Measurements from ENCODE around the gene RBCK1. TPM values are rescaled to one million over a fixed set of nuclear protein-coding genes. Genes with fewer than 3 reads are reported as not detected.
"Not testable (repeated sequence)": the region's sequence is repeated elsewhere in the genome, so short reads cannot be mapped to it uniquely, and the experiment has no call there.

RBCK1 gene
- total RNA-seq, 2 donors from 2014 or later: 81.9 to 84.0 TPM

DNA sequence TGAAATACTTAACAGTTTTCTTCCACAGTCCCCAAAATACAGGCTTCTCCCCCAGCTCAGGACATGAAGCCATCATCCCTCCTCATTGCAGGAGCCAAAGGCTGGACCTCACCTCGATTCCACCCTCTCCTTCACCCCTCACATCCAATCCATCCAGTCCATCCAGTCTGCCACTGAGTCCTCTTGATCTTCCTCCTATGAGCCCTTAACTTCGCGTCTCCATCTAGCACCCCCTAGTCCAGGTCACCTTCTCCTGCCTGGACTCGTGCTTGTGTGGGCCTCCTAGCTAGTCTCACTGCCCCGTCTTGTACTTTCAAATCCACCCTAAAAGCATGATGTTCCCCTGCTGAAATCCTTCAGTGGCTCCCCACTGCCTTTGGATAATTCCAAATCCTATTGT, 24.2 kb upstream of the RBCK1 start:
- H3K27me3 Mint-ChIP-seq: no peaks in the 10 kb centered on the region
- peaks cover 44% of the 10 kb centered on the region for H3K36me3 Mint-ChIP-seq (ENCODE audit: low read depth)
- H3K4me3 Mint-ChIP-seq: peak overlapping the region; percentile 1
- no peaks in the 10 kb centered on the region for H3K9me3 Mint-ChIP-seq
- no peak overlapping the region for H3K27ac Mint-ChIP-seq
- H3K4me1 Mint-ChIP-seq: peaks cover 4% of the 10 kb centered on the region
- ATAC-seq (replicated peaks): no peak

DNA sequence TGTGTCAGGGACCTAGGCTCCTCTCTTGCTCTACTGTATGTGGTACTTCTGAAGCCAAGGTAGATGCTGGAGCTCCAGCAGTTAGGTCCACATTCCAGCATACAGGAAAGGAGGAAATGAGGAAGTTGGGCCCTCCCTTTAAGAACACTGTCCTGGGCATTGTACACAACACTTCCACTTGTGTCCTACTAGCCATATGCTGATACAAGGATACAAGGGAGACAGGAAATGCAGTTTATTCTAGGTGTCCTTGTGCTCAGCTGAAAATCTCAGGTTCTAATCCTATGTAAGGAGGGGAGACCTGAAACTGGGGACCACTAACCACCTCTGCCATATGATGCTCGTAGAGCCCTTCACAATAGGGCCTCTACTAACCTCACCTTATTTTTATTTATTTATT, 23.4 kb upstream of the RBCK1 start:
- H3K27me3 Mint-ChIP-seq: no peaks in the 10 kb centered on the region
- H3K4me1 Mint-ChIP-seq: peaks cover 4% of the 10 kb centered on the region
- no peaks in the 10 kb centered on the region for H3K9me3 Mint-ChIP-seq
- no peak overlapping the region for H3K4me3 Mint-ChIP-seq
- no peak for ATAC-seq (replicated peaks)
- peaks cover 50% of the 10 kb centered on the region for H3K36me3 Mint-ChIP-seq (ENCODE audit: low read depth)
- H3K27ac Mint-ChIP-seq: no peak overlapping the region

DNA sequence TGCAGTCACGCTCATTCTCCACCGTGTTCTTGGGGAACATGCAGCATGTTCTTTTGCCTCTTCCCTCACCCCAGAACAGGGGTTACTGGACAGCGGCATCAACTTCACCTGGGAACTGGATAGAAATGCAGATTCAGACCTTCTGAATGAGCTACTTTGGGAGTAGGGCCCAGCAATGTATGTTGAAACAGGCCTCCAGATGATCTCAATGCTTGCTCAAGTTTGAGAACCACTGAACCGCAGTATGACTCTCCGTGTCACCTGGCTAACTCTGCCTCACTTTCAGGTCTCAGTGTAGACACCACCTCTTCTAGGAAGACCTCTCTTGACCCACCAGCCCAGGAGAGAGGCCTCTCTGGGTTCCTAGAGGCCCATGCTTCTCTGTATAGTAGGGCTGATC, 22.7 kb upstream of the RBCK1 start:
- H3K4me1 Mint-ChIP-seq: peaks cover 4% of the 10 kb centered on the region
- no peak for ATAC-seq (replicated peaks)
- no peak overlapping the region for H3K27ac Mint-ChIP-seq
- peaks cover 58% of the 10 kb centered on the region for H3K36me3 Mint-ChIP-seq (ENCODE audit: low read depth)
- H3K27me3 Mint-ChIP-seq: no peaks in the 10 kb centered on the region
- H3K9me3 Mint-ChIP-seq: no peaks in the 10 kb centered on the region
- H3K4me3 Mint-ChIP-seq: no peak overlapping the region

DNA sequence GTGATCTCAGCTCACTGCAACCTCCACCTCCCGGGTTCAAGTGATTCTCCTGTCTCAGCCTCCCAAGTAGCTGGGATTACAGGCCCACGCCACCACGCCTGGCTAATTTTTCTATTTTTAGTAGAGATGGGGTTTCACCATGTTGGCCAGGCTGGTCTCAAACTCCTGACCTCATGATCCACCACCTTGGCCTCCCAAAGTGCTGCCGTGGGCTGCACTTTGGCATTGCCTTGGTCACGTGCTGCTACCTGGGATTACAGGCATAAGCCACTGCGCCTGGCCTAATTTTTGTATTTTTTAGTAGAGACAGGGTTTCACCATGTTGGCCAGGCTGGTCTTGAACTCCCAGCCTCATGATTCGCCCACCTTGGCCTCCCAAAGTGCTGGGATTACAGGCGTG, 21.5 kb upstream of the RBCK1 start:
- not testable (repeated sequence) for H3K27ac Mint-ChIP-seq; H3K27me3 Mint-ChIP-seq; H3K9me3 Mint-ChIP-seq; H3K4me3 Mint-ChIP-seq; H3K4me1 Mint-ChIP-seq; ATAC-seq (replicated peaks)
- H3K36me3 Mint-ChIP-seq (ENCODE audit: low read depth): peaks cover 67% of the 10 kb centered on the region

DNA sequence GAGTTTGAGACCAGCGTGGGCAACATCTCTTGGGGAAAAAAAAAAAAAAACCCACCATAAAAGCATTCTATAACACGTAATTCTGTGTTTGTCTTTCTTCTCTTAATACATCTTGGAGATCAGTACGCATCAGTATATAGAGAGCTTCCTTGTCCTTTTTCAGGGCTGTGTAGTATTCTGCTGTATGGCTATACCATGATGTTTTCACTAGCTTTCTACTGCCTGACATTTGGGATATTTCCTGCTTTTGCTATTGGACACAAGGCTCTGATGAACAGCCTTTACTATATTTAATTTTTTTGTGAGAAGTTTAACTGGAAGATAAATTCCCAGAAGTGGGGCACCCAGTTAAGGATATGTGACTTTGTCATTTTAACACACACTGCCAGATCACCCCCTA, 20.6 kb upstream of the RBCK1 start:
- H3K36me3 Mint-ChIP-seq (ENCODE audit: low read depth): peaks cover 76% of the 10 kb centered on the region
- H3K27ac Mint-ChIP-seq: no peak overlapping the region
- no peaks in the 10 kb centered on the region for H3K9me3 Mint-ChIP-seq
- H3K4me1 Mint-ChIP-seq: peaks cover 4% of the 10 kb centered on the region
- H3K27me3 Mint-ChIP-seq: no peaks in the 10 kb centered on the region
- no peak overlapping the region for H3K4me3 Mint-ChIP-seq
- no peak for ATAC-seq (replicated peaks)

DNA sequence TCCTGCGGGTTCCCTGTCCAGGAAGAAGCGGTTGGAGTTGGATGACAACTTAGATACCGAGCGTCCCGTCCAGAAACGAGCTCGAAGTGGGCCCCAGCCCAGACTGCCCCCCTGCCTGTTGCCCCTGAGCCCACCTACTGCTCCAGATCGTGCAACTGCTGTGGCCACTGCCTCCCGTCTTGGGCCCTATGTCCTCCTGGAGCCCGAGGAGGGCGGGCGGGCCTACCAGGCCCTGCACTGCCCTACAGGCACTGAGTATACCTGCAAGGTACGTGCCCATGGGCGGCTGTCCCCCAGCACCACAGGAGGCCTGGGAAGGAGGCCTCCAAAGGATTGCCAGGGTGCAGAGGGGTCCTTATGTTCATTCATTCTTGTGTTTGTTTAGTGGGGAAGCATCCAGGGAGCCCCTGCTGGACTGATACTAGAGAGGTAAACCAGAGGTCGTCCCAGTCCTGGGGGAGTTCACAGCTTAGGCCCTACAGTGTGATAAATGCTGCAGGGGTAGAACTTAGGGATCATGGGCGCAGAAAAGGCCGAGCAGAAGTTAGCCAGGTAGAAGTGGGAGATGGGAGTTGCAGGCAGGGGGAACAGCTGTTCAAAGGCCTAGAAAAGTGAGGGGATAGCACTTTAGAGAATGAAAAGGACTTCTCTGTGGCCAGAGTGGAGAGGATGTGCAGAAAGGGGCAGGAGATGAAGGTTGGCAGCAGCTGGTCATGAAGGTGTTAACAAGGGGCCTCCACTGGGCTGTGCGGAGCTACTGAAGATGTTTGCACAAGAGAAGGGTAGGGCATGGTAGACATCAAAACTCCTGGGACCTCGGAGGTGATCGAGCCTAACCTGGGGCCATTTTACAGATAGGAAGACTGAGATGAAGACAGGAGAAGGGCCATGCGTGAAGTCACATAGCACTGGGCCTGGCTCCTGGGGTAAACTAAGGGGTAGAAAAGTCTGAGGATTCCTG, 19.8 kb upstream of the RBCK1 start:
- Mint-ChIP-seq H3K9me3 (no peaks in the 10 kb centered on the region), H3K27me3 (no peaks in the 10 kb centered on the region), H3K4me3 (no peak overlapping the region), H3K36me3 (ENCODE audit: low read depth) (peaks cover 78% of the 10 kb centered on the region), H3K4me1 (peaks cover 4% of the 10 kb centered on the region), H3K27ac (no peak overlapping the region)
- ATAC-seq (replicated peaks): no peak

DNA sequence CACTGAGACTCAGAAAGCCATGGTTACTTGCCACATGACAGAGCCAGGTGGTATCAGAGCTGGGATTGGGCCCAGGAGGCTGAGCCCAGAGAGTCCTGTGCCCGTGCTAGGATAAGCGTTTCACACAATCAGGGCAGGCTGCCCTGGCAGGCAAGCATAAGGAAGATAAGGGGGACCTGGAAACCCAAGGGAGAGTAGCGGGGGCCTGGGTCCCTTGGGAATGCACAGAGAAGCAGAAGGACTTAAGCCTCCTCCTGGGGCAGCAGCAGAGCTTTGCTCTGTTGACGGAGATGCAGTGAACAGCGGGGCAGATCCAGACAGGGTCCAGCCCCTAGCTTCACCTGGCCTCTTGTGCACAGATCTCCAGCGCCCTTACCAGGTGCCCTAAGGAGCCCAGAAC, 18.9 kb upstream of the RBCK1 start:
- Mint-ChIP-seq H3K9me3 (no peaks in the 10 kb centered on the region), H3K27me3 (no peaks in the 10 kb centered on the region)
- ATAC-seq (replicated peaks): no peak

DNA sequence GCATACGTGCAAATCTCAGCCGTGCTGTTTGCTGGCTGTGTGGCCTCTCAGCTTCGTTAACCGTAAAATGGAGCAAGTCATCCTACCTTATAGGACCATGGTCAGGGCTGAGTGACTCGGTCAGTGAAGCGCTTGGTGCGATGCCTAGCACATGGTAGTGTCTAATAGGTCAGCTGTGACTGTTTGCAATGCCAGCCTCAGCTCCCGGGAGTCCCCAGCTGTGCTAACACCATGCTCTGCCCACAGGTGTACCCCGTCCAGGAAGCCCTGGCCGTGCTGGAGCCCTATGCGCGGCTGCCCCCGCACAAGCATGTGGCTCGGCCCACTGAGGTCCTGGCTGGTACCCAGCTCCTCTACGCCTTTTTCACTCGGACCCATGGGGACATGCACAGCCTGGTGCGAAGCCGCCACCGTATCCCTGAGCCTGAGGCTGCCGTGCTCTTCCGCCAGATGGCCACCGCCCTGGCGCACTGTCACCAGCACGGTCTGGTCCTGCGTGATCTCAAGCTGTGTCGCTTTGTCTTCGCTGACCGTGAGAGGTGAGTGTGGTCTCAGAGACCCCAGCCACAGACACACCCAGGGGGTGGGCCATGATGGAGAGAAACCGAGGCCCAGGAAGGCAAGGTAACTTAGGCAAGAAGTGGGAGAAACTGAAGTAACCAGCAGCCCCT, 16.9 kb upstream of the RBCK1 start:
- H3K36me3 Mint-ChIP-seq (ENCODE audit: low read depth): peaks cover 84% of the 10 kb centered on the region
- no peak overlapping the region for H3K27ac Mint-ChIP-seq
- no peaks in the 10 kb centered on the region for H3K27me3 Mint-ChIP-seq
- no peak for ATAC-seq (replicated peaks)
- H3K4me1 Mint-ChIP-seq: no peaks in the 10 kb centered on the region
- no peaks in the 10 kb centered on the region for H3K9me3 Mint-ChIP-seq
- no peak overlapping the region for H3K4me3 Mint-ChIP-seq

More for the DNA sequence above, 18.9 kb upstream of the RBCK1 start:
- Mint-ChIP-seq H3K36me3 (ENCODE audit: low read depth) (peaks cover 79% of the 10 kb centered on the region), H3K4me1 (no peaks in the 10 kb centered on the region), H3K27ac (no peak overlapping the region), H3K4me3 (no peak overlapping the region)

DNA sequence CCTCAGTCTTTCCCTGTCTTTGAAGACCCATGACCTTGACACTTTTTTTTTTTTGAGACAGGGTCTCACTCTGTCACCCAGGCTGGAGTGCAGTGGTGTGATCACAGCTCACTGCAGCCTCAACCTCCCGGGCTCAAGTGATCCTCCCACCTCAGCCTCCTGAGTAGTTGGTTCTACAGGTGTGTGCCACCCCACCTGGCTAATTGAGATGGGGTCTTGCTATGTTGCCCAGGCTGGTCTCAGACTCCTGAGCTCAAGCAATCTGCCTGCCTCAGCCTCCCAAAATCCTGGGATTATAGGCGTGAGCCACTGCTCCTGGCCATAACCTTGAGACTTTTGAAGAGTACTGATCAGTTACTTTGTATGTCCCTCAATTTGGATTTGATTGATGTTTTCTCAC, 14.8 kb upstream of the RBCK1 start:
- H3K4me3 Mint-ChIP-seq; H3K27me3 Mint-ChIP-seq; H3K9me3 Mint-ChIP-seq; H3K4me1 Mint-ChIP-seq; ATAC-seq (replicated peaks): not testable (repeated sequence)
- H3K36me3 Mint-ChIP-seq (ENCODE audit: low read depth): peaks cover 88% of the 10 kb centered on the region
- H3K27ac Mint-ChIP-seq: peak overlapping the region; percentile 25

DNA sequence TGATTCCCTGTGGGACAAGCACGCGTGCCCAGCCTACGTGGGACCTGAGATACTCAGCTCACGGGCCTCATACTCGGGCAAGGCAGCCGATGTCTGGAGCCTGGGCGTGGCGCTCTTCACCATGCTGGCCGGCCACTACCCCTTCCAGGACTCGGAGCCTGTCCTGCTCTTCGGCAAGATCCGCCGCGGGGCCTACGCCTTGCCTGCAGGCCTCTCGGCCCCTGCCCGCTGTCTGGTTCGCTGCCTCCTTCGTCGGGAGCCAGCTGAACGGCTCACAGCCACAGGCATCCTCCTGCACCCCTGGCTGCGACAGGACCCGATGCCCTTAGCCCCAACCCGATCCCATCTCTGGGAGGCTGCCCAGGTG, 11.9 kb upstream of the RBCK1 start:
- no peaks in the 10 kb centered on the region for H3K27me3 Mint-ChIP-seq
- no peak overlapping the region for H3K4me3 Mint-ChIP-seq
- peaks cover 63% of the 10 kb centered on the region for H3K36me3 Mint-ChIP-seq (ENCODE audit: low read depth)
- H3K9me3 Mint-ChIP-seq: no peaks in the 10 kb centered on the region
- H3K4me1 Mint-ChIP-seq: no peaks in the 10 kb centered on the region
- ATAC-seq (replicated peaks): no peak
- H3K27ac Mint-ChIP-seq: no peak overlapping the region

DNA sequence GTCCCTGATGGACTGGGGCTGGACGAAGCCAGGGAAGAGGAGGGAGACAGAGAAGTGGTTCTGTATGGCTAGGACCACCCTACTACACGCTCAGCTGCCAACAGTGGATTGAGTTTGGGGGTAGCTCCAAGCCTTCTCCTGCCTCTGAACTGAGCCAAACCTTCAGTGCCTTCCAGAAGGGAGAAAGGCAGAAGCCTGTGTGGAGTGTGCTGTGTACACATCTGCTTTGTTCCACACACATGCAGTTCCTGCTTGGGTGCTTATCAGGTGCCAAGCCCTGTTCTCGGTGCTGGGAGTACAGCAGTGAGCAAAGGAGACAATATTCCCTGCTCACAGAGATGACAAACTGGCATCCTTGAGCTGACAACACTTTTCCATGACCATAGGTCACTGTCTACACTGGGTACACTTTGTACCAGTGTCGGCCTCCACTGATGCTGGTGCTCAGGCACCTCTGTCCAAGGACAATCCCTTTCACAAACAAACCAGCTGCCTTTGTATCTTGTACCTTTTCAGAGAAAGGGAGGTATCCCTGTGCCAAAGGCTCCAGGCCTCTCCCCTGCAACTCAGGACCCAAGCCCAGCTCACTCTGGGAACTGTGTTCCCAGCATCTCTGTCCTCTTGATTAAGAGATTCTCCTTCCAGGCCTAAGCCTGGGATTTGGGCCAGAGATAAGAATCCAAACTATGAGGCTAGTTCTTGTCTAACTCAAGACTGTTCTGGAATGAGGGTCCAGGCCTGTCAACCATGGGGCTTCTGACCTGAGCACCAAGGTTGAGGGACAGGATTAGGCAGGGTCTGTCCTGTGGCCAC, 11.3 kb upstream of the RBCK1 start:
- no peak overlapping the region for H3K27ac Mint-ChIP-seq

DNA sequence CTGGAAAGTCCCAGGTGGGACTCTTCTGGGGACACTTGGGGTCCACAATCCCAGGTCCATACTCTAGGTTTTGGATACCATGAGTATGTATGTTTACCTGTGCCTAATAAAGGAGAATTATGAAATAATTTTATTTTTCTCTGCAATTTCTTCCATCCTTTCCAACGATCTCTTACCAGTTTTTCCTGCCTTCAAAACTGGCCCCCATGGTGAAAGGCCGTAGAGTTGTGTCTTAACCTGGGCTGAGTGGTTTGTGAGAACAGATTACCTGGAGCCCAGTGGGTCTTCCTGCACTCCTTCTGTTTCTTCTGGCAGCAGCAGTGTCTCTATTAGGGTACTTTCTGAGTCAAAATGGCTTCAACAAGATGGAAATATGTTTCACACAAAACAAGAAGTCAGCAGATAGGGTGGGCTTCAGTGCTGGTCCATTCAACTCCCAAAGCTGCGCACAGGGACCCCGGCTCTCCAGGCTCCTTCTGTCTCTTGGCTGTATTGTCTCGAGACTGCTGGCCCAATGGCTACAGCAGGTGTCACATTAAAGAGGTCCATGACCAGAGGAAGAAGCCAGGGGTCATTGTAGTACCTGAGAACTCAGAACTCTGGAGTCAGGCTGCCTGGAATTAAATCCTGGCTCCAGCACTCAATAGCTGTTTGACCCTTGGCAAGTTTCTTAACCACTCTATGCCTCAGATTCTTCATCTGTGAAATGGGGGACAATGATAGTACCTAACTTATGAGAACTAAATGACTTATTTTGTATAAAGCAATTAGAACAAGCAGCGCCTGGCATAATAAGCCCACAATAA, 10.5 kb upstream of the RBCK1 start:
- Mint-ChIP-seq H3K4me3 (no peak overlapping the region), H3K9me3 (no peaks in the 10 kb centered on the region), H3K27ac (no peak overlapping the region), H3K36me3 (ENCODE audit: low read depth) (peaks cover 49% of the 10 kb centered on the region), H3K27me3 (no peaks in the 10 kb centered on the region), H3K4me1 (peaks cover 5% of the 10 kb centered on the region)
- ATAC-seq (replicated peaks): no peak

More for the DNA sequence above, 11.3 kb upstream of the RBCK1 start:
- peaks cover 57% of the 10 kb centered on the region for H3K36me3 Mint-ChIP-seq (ENCODE audit: low read depth)
- H3K9me3 Mint-ChIP-seq: no peaks in the 10 kb centered on the region
- no peaks in the 10 kb centered on the region for H3K27me3 Mint-ChIP-seq
- no peak for ATAC-seq (replicated peaks)
- no peak overlapping the region for H3K4me3 Mint-ChIP-seq
- peaks cover 3% of the 10 kb centered on the region for H3K4me1 Mint-ChIP-seq

DNA sequence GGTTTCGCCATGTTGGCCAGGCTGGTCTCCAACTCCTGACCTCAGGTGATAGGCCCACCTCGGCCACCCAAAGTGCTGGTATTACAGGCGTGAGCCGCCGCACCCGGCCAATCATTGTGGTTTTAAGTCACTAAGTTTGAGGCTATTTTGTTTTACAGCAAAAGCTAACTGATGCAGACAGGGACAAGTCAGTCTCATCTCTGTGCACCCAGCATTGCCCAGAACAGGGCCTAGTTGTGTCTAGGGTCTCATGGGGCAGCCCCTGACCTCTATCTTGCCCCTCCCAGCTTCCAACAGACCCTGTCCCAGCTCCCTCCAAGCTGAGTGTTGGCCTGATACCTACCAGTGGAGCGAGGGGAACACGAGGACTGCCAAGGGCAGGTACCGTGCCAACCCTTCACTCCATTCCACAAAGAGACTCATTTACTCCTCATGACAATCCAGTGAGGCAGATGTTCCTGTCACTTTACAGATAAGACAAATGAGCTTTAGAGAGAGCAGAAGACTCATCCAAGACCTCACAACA, 8.9 kb upstream of the RBCK1 start:
- no peaks in the 10 kb centered on the region for H3K27me3 Mint-ChIP-seq
- no peak overlapping the region for H3K4me3 Mint-ChIP-seq
- H3K27ac Mint-ChIP-seq: no peak overlapping the region
- H3K4me1 Mint-ChIP-seq: peaks cover 5% of the 10 kb centered on the region
- no peak for ATAC-seq (replicated peaks)
- H3K9me3 Mint-ChIP-seq: no peaks in the 10 kb centered on the region
- H3K36me3 Mint-ChIP-seq (ENCODE audit: low read depth): peaks cover 32% of the 10 kb centered on the region

DNA sequence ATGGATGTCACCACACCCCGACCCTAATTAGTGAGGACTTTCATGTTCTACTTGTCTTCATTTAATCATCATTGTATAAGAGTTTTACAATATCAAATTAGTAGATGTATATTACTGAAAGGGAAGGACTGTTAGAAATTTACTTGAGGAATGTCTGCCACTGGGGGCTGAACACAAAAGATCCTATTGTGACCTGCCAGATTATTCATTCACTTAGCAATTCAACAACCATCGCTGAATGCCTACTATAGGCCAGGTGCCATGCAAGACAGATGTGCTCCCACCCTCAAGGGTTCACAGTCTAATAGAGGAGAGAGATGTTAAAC, 8.0 kb upstream of the RBCK1 start:
- Mint-ChIP-seq H3K27me3 (no peaks in the 10 kb centered on the region), H3K9me3 (no peaks in the 10 kb centered on the region), H3K4me1 (peaks cover 5% of the 10 kb centered on the region), H3K36me3 (ENCODE audit: low read depth) (peaks cover 24% of the 10 kb centered on the region), H3K27ac (no peak overlapping the region), H3K4me3 (no peak overlapping the region)
- ATAC-seq (replicated peaks): no peak
